ENCODE results near the gene RGL4.

DNA sequence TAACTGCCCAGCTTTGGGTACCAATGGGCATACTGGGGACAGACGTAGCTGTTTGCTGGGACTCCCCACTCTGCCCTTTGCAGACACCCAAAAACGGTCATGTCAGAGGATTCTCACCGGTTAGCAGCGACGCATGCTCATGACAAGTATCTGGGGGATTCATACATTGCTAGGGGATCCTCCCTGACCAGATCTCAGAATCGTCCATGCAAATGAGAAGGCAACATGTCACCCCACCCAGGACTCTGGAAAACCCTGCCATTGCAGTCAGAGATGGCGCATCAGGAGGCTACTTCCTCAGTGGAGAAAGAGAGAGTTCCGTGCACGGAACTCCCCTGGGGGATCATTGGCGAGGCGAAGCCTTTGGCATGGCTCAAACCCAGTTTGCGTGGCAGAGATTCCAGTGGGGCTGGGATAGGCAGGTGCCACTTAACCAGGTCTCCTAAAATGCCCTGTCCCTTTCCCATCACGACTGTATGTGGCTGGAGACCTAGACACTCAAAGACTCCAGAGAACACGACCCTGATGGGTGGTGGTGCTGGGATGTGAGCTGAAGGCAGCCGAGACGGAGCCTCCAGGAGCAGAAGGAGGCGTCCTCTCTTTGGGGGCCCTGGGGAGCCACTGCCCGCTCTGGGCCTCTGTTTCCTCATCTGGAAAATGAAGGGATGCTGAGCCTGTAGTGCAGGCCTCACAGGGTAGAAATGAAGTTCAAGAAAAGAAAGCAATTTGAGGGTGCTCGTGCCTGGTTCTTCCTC, 4.9 kb downstream of the RGL4 start:
- no peak for TF ChIP-seq EZH2 (IDR thresholded peaks at IDR 0.05; ENCODE audit: low read depth)
- TF ChIP-seq, protein P1, sequence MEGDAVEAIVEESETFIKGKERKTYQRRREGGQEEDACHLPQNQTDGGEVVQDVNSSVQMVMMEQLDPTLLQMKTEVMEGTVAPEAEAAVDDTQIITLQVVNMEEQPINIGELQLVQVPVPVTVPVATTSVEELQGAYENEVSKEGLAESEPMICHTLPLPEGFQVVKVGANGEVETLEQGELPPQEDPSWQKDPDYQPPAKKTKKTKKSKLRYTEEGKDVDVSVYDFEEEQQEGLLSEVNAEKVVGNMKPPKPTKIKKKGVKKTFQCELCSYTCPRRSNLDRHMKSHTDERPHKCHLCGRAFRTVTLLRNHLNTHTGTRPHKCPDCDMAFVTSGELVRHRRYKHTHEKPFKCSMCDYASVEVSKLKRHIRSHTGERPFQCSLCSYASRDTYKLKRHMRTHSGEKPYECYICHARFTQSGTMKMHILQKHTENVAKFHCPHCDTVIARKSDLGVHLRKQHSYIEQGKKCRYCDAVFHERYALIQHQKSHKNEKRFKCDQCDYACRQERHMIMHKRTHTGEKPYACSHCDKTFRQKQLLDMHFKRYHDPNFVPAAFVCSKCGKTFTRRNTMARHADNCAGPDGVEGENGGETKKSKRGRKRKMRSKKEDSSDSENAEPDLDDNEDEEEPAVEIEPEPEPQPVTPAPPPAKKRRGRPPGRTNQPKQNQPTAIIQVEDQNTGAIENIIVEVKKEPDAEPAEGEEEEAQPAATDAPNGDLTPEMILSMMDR (conservative IDR thresholded peaks at IDR 0.05): no peak
